Fibroblast of villous mesenchyme (primary cell): ENCODE results near the gene SPSB2. TPM values are rescaled to one million over a fixed set of nuclear protein-coding genes. Genes with fewer than 3 reads are reported as not detected.
"Not testable (repeated sequence)": the region's sequence is repeated elsewhere in the genome, so short reads cannot be mapped to it uniquely, and the experiment has no call there.

ENCODE experiments used
- DNase-seq: peaks from one replicate; pipeline ENCODE4 v3.0.0-alpha.2; 2010; ENCODE audit warnings: low read depth
- H3K4me3 ChIP-seq: 2 replicates; pipeline ENCODE4 v1.5.1; 2011; ENCODE audit warnings: low read depth, mild to moderate bottlenecking, low read length
- CTCF ChIP-seq: IDR thresholded peaks from 2 replicates; pipeline ENCODE4 v1.5.1; 2012; ENCODE audit warnings: low read depth, mild to moderate bottlenecking, low read length; ENCODE audit not compliant: insufficient read depth
- total RNA-seq: library from RNA; depleted of rRNA; stranded (reverse); fragments of >200 nt; gene quantifications from 2 replicates; pipeline ENCODE4 v1.2.3, GENCODE V29; 2012

The SPSB2 gene
- total RNA-seq, 1 donor = 6.0 TPM

GRCh38 chr12:6866163-6866919 lies 6.8 kb downstream of the SPSB2 start:
- peak overlapping the region; percentile 88 for H3K4me3 ChIP-seq
- no peak for DNase-seq
- TF ChIP-seq CTCF = no peak

GRCh38 chr12:6865307-6865706 lies 7.8 kb downstream of the SPSB2 start:
- not testable (repeated sequence) for H3K4me3 ChIP-seq, DNase-seq

GRCh38 chr12:6863586-6864321 lies 9.3 kb downstream of the SPSB2 start:
- DNase-seq = no peak
- TF ChIP-seq CTCF = no peak
- H3K4me3 ChIP-seq = no peak overlapping the region

- TF ChIP-seq CTCF = no peak
- DNase-seq = no peak
- H3K4me3 ChIP-seq = no peak overlapping the region
These were observed 10.1 kb downstream of the SPSB2 start for GRCh38 chr12:6863033-6863432.

GRCh38 chr12:6861391-6861790 lies 11.7 kb downstream of the SPSB2 start:
- no peak for TF ChIP-seq CTCF

GRCh38 chr12:6860942-6861341 lies 12.2 kb downstream of the SPSB2 start:
- no peak for DNase-seq
- no peak for TF ChIP-seq CTCF
- no peak overlapping the region for H3K4me3 ChIP-seq

More at GRCh38 chr12:6861391-6861790, 11.7 kb downstream of the SPSB2 start:
- DNase-seq = no peak
- H3K4me3 ChIP-seq = no peak overlapping the region

- no peak overlapping the region for H3K4me3 ChIP-seq
- no peak for DNase-seq
- TF ChIP-seq CTCF = no peak
These were observed 13.0 kb downstream of the SPSB2 start for GRCh38 chr12:6860116-6860515.
